GM21619 (cell line): Measurements from ENCODE around the gene AREL1.

Experiments used
- ATAC-seq: cut with Tn5 transposase; IDR thresholded peaks from one replicate; pipeline ENCODE4 v1.9.1; 2021; ENCODE audit not compliant: unreplicated experiment

Gene AREL1

GRCh38 chr14:74612350-74613021, 100.4 kb downstream of the AREL1 start:
- ATAC-seq: peak; percentile 52

DNA sequence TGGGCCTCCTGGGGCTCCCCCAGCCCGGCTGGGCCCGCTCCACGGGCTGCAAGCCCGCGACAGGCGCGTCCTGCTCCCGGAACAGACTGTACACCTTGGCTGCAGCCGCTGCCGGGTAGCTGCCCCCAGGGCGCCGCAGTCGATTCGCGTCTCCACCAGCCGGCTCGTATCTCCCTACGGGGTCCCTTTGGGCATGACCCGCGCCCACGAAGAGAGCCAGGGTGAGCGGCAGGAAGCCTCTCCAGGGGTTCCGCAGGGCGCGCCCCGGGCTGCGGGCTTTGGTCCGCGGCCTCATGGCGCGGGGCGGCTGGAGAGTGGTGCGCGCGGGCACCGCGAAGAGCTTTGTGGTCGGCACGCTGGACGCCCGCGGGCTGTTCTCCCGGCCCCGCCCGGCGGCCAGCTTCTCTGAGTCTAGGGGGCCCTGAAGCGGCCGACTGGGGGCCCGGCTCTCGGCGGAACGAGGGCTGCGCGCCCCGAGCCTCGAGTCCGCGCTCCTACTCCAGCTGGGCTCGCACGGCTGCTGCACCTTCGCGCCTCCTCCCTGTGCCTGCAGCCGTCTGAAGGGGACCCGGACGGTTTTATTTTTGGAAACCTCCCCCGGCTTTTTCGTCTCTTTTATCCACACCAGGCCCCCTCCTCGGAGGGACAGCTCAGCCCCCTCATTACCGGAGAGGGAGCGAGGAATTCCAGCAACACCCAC, 101.1 kb downstream of the AREL1 start, which contains the start of gene LTBP2:
LTBP2 (minus strand) TSS at position 588 of the 700 bp plus-strand sequence; CDS start at position 295, 293 bp downstream.
- no peak for ATAC-seq
